Measurements from ENCODE around the gene SYNCRIP. TPM values are rescaled to one million over a fixed set of nuclear protein-coding genes. Genes with fewer than 3 reads are reported as not detected.

Gene SYNCRIP
- total and polyA plus RNA-seq, 4 donors, result 27.8 to 41.7 (median 30.4) TPM

GRCh38 chr6:85581572-85581971, 61.1 kb downstream of the SYNCRIP start:
- H3K27ac ChIP-seq (ENCODE audit: low read depth in 1 of 2, low read length in 2 of 2), result no peak overlapping the region
- no peak for DNase-seq (ENCODE audit: low spot score)
- H3K4me3 ChIP-seq (ENCODE audit: low read depth in 1 of 3, low read length in 3 of 3), result no peak overlapping the region
- no peak overlapping the region for H3K9ac ChIP-seq (ENCODE audit: low read depth in 1 of 2, low read length in 2 of 2)
- no peaks in the 10 kb centered on the region for H3K36me3 ChIP-seq (ENCODE audit: control insufficient read depth in 4 of 4, insufficient read depth in 3 of 4, low read depth in 1 of 4, low read length in 3 of 4)
- H3K27me3 ChIP-seq (ENCODE audit: control insufficient read depth in 4 of 4, insufficient read depth in 4 of 4, low read length in 3 of 4), result no peaks in the 10 kb centered on the region
- H3K4me1 ChIP-seq (ENCODE audit: control insufficient read depth in 4 of 4, insufficient read depth in 4 of 4, low read length in 3 of 4), result peaks cover 12 to 38% (median 23%) of the 10 kb centered on the region in 4 donors
- no peaks in the 10 kb centered on the region for H3K9me3 ChIP-seq (ENCODE audit: control insufficient read depth in 4 of 4, low read length in 3 of 4)
- TF ChIP-seq YY1 (IDR thresholded peaks at IDR 0.05) (no peak), CTCF (IDR thresholded peaks at IDR 0.05; ENCODE audit: low read depth, low read length, missing input control) (no peak), SP1 (IDR thresholded peaks at IDR 0.05) (no peak), GABPA (IDR thresholded peaks at IDR 0.05 in 1 of 2, conservative IDR thresholded peaks at IDR 0.05 in 1 of 2) (no peak), FOXA2 (IDR thresholded peaks at IDR 0.05) (no peak), JUND (IDR thresholded peaks at IDR 0.05) (no peak), MAX (IDR thresholded peaks at IDR 0.05) (no peak), ZBTB33 (IDR thresholded peaks at IDR 0.05) (no peak), ATF3 (IDR thresholded peaks at IDR 0.05) (no peak), EGR1 (IDR thresholded peaks at IDR 0.05; ENCODE audit: low read depth in 2 of 2) (no peak), REST (IDR thresholded peaks at IDR 0.05) (no peak), RXRA (IDR thresholded peaks at IDR 0.05) (no peak), FOXA1 (IDR thresholded peaks at IDR 0.05) (no peak), HNF4G (IDR thresholded peaks at IDR 0.05) (no peak), NR2F2 (IDR thresholded peaks at IDR 0.05) (no peak), RAD21 (IDR thresholded peaks at IDR 0.05) (no peak), TAF1 (conservative IDR thresholded peaks at IDR 0.05) (no peak), HNF4A (conservative IDR thresholded peaks at IDR 0.05) (no peak)

Measured in liver (tissue), 9 donors.